ENCODE data around the gene CAMKK2. TPM values are rescaled to one million over a fixed set of nuclear protein-coding genes. Genes with fewer than 3 reads are reported as not detected.

CAMKK2 gene
- total RNA-seq = 10 to 100 TPM; 22.2 to 25.3 TPM

GRCh38 chr12:121296618-121297434, at the start of gene CAMKK2:
Gene CAMKK2 (minus strand): TSS chr12:121296709. CDS start chr12:121274526, 22,183 bp downstream.
- peaks cover 41% of the 10 kb centered on the region for H3K4me1 Mint-ChIP-seq (ENCODE audit: low read depth)
- H3K27me3 Mint-ChIP-seq (ENCODE audit: low read depth) = no peaks in the 10 kb centered on the region
- H3K4me3 Mint-ChIP-seq = peak within 1 kb of the TSS; percentile 93
- DNase-seq (peak; percentile 88 to 90), ATAC-seq (replicated peaks in 1 of 2) (peak; percentile 90 to 91)
- H3K9me3 Mint-ChIP-seq = no peaks in the 10 kb centered on the region
- H3K27ac Mint-ChIP-seq = peak within 1 kb of the TSS; percentile 28
- peaks cover 2 to 3% of the 10 kb centered on the region in 2 donors for H3K36me3 Mint-ChIP-seq (ENCODE audit: insufficient read depth in 2 of 2)

GRCh38 chr12:121345151-121345815, 48.8 kb upstream of the CAMKK2 start:
- ATAC-seq (replicated peaks in 1 of 2) (no peak), DNase-seq (no peak)
- no peaks in the 10 kb centered on the region for H3K27me3 Mint-ChIP-seq (ENCODE audit: low read depth)
- H3K4me1 Mint-ChIP-seq (ENCODE audit: low read depth) = peaks cover 23% of the 10 kb centered on the region
- peaks cover 8 to 24% of the 10 kb centered on the region in 2 donors for H3K36me3 Mint-ChIP-seq (ENCODE audit: insufficient read depth in 2 of 2)
- peak overlapping the region; percentile 2 for H3K27ac Mint-ChIP-seq
- H3K4me3 Mint-ChIP-seq = no peak overlapping the region
- H3K9me3 Mint-ChIP-seq = no peaks in the 10 kb centered on the region

GRCh38 chr12:121344506-121344905, 48.0 kb upstream of the CAMKK2 start:
- Mint-ChIP-seq H3K4me3 (no peak overlapping the region), H3K36me3 (ENCODE audit: insufficient read depth in 2 of 2) (peaks cover 8 to 25% of the 10 kb centered on the region in 2 donors), H3K27me3 (ENCODE audit: low read depth) (no peaks in the 10 kb centered on the region), H3K9me3 (no peaks in the 10 kb centered on the region), H3K27ac (peak overlapping the region; percentile 16), H3K4me1 (ENCODE audit: low read depth) (peaks cover 17% of the 10 kb centered on the region)
- DNase-seq (no peak), ATAC-seq (replicated peaks in 1 of 2) (no peak)

GRCh38 chr12:121337416-121337815, 40.9 kb upstream of the CAMKK2 start:
- DNase-seq (no peak), ATAC-seq (replicated peaks in 1 of 2) (no peak)
- no peaks in the 10 kb centered on the region for H3K4me1 Mint-ChIP-seq (ENCODE audit: low read depth)
- no peaks in the 10 kb centered on the region for H3K27me3 Mint-ChIP-seq (ENCODE audit: low read depth)
- no peak overlapping the region for H3K4me3 Mint-ChIP-seq
- H3K36me3 Mint-ChIP-seq (ENCODE audit: insufficient read depth in 2 of 2) = peaks cover 5 to 25% of the 10 kb centered on the region in 2 donors
- H3K27ac Mint-ChIP-seq = no peak overlapping the region
- no peaks in the 10 kb centered on the region for H3K9me3 Mint-ChIP-seq

GRCh38 chr12:121334513-121335343, 38.2 kb upstream of the CAMKK2 start:
- DNase-seq (peak; percentile 8 to 24), ATAC-seq (replicated peaks in 1 of 2) (peak; percentile 62 to 66)
- H3K4me3 Mint-ChIP-seq = no peak overlapping the region
- no peaks in the 10 kb centered on the region for H3K27me3 Mint-ChIP-seq (ENCODE audit: low read depth)
- H3K4me1 Mint-ChIP-seq (ENCODE audit: low read depth) = no peaks in the 10 kb centered on the region
- H3K9me3 Mint-ChIP-seq = no peaks in the 10 kb centered on the region
- H3K36me3 Mint-ChIP-seq (ENCODE audit: insufficient read depth in 2 of 2) = peaks cover 4 to 30% of the 10 kb centered on the region in 2 donors
- H3K27ac Mint-ChIP-seq = peak overlapping the region; percentile 81

- Mint-ChIP-seq H3K9me3 (no peaks in the 10 kb centered on the region), H3K27me3 (ENCODE audit: low read depth) (no peaks in the 10 kb centered on the region), H3K36me3 (ENCODE audit: insufficient read depth in 2 of 2) (peaks cover 4 to 27% of the 10 kb centered on the region in 2 donors), H3K4me1 (ENCODE audit: low read depth) (no peaks in the 10 kb centered on the region), H3K27ac (peak overlapping the region; percentile 45), H3K4me3 (no peak overlapping the region)
- ATAC-seq (replicated peaks in 1 of 2) (no peak), DNase-seq (no peak)
Observed at GRCh38 chr12:121333747-121334146, 37.2 kb upstream of the CAMKK2 start.

- H3K4me1 Mint-ChIP-seq (ENCODE audit: low read depth) = no peaks in the 10 kb centered on the region
Observed at GRCh38 chr12:121331248-121331647, 34.7 kb upstream of the CAMKK2 start.

GRCh38 chr12:121330692-121331091, 34.2 kb upstream of the CAMKK2 start:
- no peak for ATAC-seq (replicated peaks in 1 of 2)
- no peaks in the 10 kb centered on the region for H3K27me3 Mint-ChIP-seq (ENCODE audit: low read depth)
- H3K36me3 Mint-ChIP-seq (ENCODE audit: insufficient read depth in 2 of 2) = peaks cover 5 to 29% of the 10 kb centered on the region in 2 donors
- H3K4me3 Mint-ChIP-seq = no peak overlapping the region
- no peaks in the 10 kb centered on the region for H3K9me3 Mint-ChIP-seq
- no peak overlapping the region for H3K27ac Mint-ChIP-seq
- DNase-seq = no peak
- no peaks in the 10 kb centered on the region for H3K4me1 Mint-ChIP-seq (ENCODE audit: low read depth)

More at GRCh38 chr12:121331248-121331647, 34.7 kb upstream of the CAMKK2 start:
- Mint-ChIP-seq H3K4me3 (no peak overlapping the region), H3K27ac (no peak overlapping the region), H3K36me3 (ENCODE audit: insufficient read depth in 2 of 2) (peaks cover 5 to 28% of the 10 kb centered on the region in 2 donors), H3K27me3 (ENCODE audit: low read depth) (no peaks in the 10 kb centered on the region), H3K9me3 (no peaks in the 10 kb centered on the region)
- DNase-seq (no peak), ATAC-seq (replicated peaks in 1 of 2) (no peak)

GRCh38 chr12:121330195-121330594, 33.7 kb upstream of the CAMKK2 start:
- Mint-ChIP-seq H3K9me3 (no peaks in the 10 kb centered on the region), H3K36me3 (ENCODE audit: insufficient read depth in 2 of 2) (peaks cover 5 to 30% of the 10 kb centered on the region in 2 donors), H3K27ac (no peak overlapping the region), H3K4me1 (ENCODE audit: low read depth) (no peaks in the 10 kb centered on the region), H3K4me3 (no peak overlapping the region), H3K27me3 (ENCODE audit: low read depth) (no peaks in the 10 kb centered on the region)
- ATAC-seq (replicated peaks in 1 of 2) (no peak), DNase-seq (no peak)

- DNase-seq (no peak), ATAC-seq (replicated peaks in 1 of 2) (no peak)
- H3K4me1 Mint-ChIP-seq (ENCODE audit: low read depth) = no peaks in the 10 kb centered on the region
- H3K27ac Mint-ChIP-seq = no peak overlapping the region
- H3K36me3 Mint-ChIP-seq (ENCODE audit: insufficient read depth in 2 of 2) = peaks cover 3 to 23% of the 10 kb centered on the region in 2 donors
- no peaks in the 10 kb centered on the region for H3K27me3 Mint-ChIP-seq (ENCODE audit: low read depth)
- H3K4me3 Mint-ChIP-seq = no peak overlapping the region
- no peaks in the 10 kb centered on the region for H3K9me3 Mint-ChIP-seq
Observed at GRCh38 chr12:121328620-121329019, 32.1 kb upstream of the CAMKK2 start.

- DNase-seq (no peak), ATAC-seq (replicated peaks in 1 of 2) (no peak)
- no peaks in the 10 kb centered on the region for H3K4me1 Mint-ChIP-seq (ENCODE audit: low read depth)
- no peak overlapping the region for H3K4me3 Mint-ChIP-seq
- no peaks in the 10 kb centered on the region for H3K9me3 Mint-ChIP-seq
- peaks cover 1 to 17% of the 10 kb centered on the region in 2 donors for H3K36me3 Mint-ChIP-seq (ENCODE audit: insufficient read depth in 2 of 2)
- no peaks in the 10 kb centered on the region for H3K27me3 Mint-ChIP-seq (ENCODE audit: low read depth)
- H3K27ac Mint-ChIP-seq = no peak overlapping the region
Observed at GRCh38 chr12:121326996-121327674, 30.6 kb upstream of the CAMKK2 start.

GRCh38 chr12:121325922-121326396, 29.4 kb upstream of the CAMKK2 start:
- no peak overlapping the region for H3K4me3 Mint-ChIP-seq
- H3K36me3 Mint-ChIP-seq (ENCODE audit: insufficient read depth in 2 of 2) = peaks cover 1 to 18% of the 10 kb centered on the region in 2 donors
- H3K9me3 Mint-ChIP-seq = no peaks in the 10 kb centered on the region
- no peaks in the 10 kb centered on the region for H3K4me1 Mint-ChIP-seq (ENCODE audit: low read depth)
- H3K27ac Mint-ChIP-seq = peak overlapping the region; percentile 66
- H3K27me3 Mint-ChIP-seq (ENCODE audit: low read depth) = no peaks in the 10 kb centered on the region
- ATAC-seq (replicated peaks in 1 of 2) (no peak), DNase-seq (no peak)
